SHP77 (cell line): ENCODE data around the gene LCAT.

Experiments
- DNase-seq, 2 experiments: peaks; one replicate each; lab custom pipeline; 2025; lab: John Stamatoyannopoulos, UW

LCAT gene

GRCh38 chr16:67909056-67909742 is 34.7 kb downstream of the LCAT start:
- DNase-seq, result no peak

GRCh38 chr16:67907397-67908180 is 36.3 kb downstream of the LCAT start:
- DNase-seq, result no peak

GRCh38 chr16:67902831-67903230 is 41.1 kb downstream of the LCAT start:
- no peak for DNase-seq

- no peak for DNase-seq
These were observed 42.2 kb downstream of the LCAT start for GRCh38 chr16:67901734-67902133.

- DNase-seq, result no peak
These were observed 46.7 kb downstream of the LCAT start for GRCh38 chr16:67897231-67897630.

GRCh38 chr16:67893743-67894399 is 50.0 kb downstream of the LCAT start:
- DNase-seq, result no peak

GRCh38 chr16:67892899-67893742 is 50.8 kb downstream of the LCAT start, which contains the start of gene PSKH1:
TSS of gene PSKH1 (plus strand) at chr16:67893254. CDS start at chr16:67908750, 15,496 bp downstream.
- DNase-seq, result peak; percentile 92 to 94

GRCh38 chr16:67892375-67892774 is 51.5 kb downstream of the LCAT start:
- no peak for DNase-seq
